HEK293 (cell line): ENCODE data around the gene PRPF6.

Experiments used
- CTCF ChIA-PET: fragments of 350-600 bp; formaldehyde crosslinking; extraction: SDS; loops from one replicate; lab custom pipeline; 2021; ENCODE audit warnings: antibody characterized with exemption; lab: Yijun Ruan, JAX
- POLR2A ChIA-PET: fragments of 300-600 bp; formaldehyde crosslinking; extraction: SDS; loops from one replicate; lab custom pipeline; 2020; ENCODE audit warnings: antibody characterized with exemption, inconsistent platforms; lab: Yijun Ruan, JAX
- H3K27ac ChIP-seq: fragments of 200-500 bp; sonication (Bioruptor generic); 2 replicates; pipeline ENCODE4 v1.5.1; 2014; ENCODE audit warnings: low read depth, low read length, control low read depth, inconsistent platforms; ENCODE audit errors: extremely low read depth
- H3K36me3 ChIP-seq, 2 experiments: fragments of 200-500 bp in 1 of 2; sonication (Bioruptor generic) in 1 of 2; 1 replicate in 1 of 2; 2 replicates in 1 of 2; pipeline ENCODE4 v1.5.1; 2014 to 2017; ENCODE audit warnings: inconsistent platforms in 2 of 2, low read length in 2 of 2; ENCODE audit not compliant: control insufficient read depth in 2 of 2, insufficient read depth in 1 of 2
- H3K4me1 ChIP-seq: fragments of 200-500 bp; sonication (Bioruptor generic); 2 replicates; pipeline ENCODE4 v1.5.1; 2014; ENCODE audit warnings: mild to moderate bottlenecking, low read length, inconsistent platforms; ENCODE audit not compliant: control insufficient read depth, insufficient read depth
- H3K4me3 ChIP-seq: 2 replicates; pipeline ENCODE4 v1.5.1; 2011; ENCODE audit warnings: low read depth, mild to moderate bottlenecking, control low read depth, low read length, moderate library complexity
- H3K9me3 ChIP-seq: fragments of 200-500 bp; sonication (Bioruptor generic); 2 replicates; pipeline ENCODE4 v1.5.1; 2014; ENCODE audit warnings: low read depth, low read length, inconsistent platforms; ENCODE audit not compliant: control insufficient read depth, insufficient read depth
- GLIS1 ChIP-seq: fragments of 450-650 bp; formaldehyde crosslinking; IDR thresholded peaks from 2 replicates; pipeline ENCODE4 v1.5.1; 2016; ENCODE audit warnings: missing biosample characterization, missing genetic modification characterization
- GLIS2 ChIP-seq: fragments of 450-650 bp; formaldehyde crosslinking; IDR thresholded peaks from 2 replicates; pipeline ENCODE4 v1.5.1; 2016; ENCODE audit warnings: missing biosample characterization, missing genetic modification characterization
- KLF17 ChIP-seq: fragments of 450-650 bp; formaldehyde crosslinking; IDR thresholded peaks from 2 replicates; pipeline ENCODE4 v1.5.1; 2016; ENCODE audit warnings: missing biosample characterization, missing genetic modification characterization
- KLF9 ChIP-seq: fragments of 450-650 bp; formaldehyde crosslinking; IDR thresholded peaks from 2 replicates; pipeline ENCODE4 v1.5.1; 2016; ENCODE audit warnings: missing biosample characterization, missing genetic modification characterization, low read depth
- PRDM10 ChIP-seq: fragments of 450-650 bp; formaldehyde crosslinking; IDR thresholded peaks from 2 replicates; pipeline ENCODE4 v1.5.1; 2016; ENCODE audit warnings: missing biosample characterization, missing genetic modification characterization
- SCRT1 ChIP-seq: fragments of 450-650 bp; formaldehyde crosslinking; IDR thresholded peaks from 2 replicates; pipeline ENCODE4 v1.5.1; 2016; ENCODE audit warnings: missing biosample characterization, missing genetic modification characterization, borderline replicate concordance
- SCRT2 ChIP-seq: fragments of 450-650 bp; formaldehyde crosslinking; IDR thresholded peaks from 2 replicates; pipeline ENCODE4 v1.5.1; 2016; ENCODE audit warnings: missing biosample characterization, missing genetic modification characterization
- SP3 ChIP-seq: fragments of 450-650 bp; formaldehyde crosslinking; IDR thresholded peaks from 2 replicates; pipeline ENCODE4 v1.5.1; 2016; ENCODE audit warnings: missing biosample characterization, missing genetic modification characterization
- SP7 ChIP-seq: fragments of 450-650 bp; formaldehyde crosslinking; IDR thresholded peaks from 2 replicates; pipeline ENCODE4 v1.5.1; 2016; ENCODE audit warnings: missing biosample characterization, missing genetic modification characterization
- TSHZ1 ChIP-seq: fragments of 450-650 bp; formaldehyde crosslinking; IDR thresholded peaks from 2 replicates; pipeline ENCODE4 v1.5.1; 2016; ENCODE audit warnings: missing biosample characterization, missing genetic modification characterization, borderline replicate concordance
- ZNF10 ChIP-seq: fragments of 450-650 bp; formaldehyde crosslinking; IDR thresholded peaks from 2 replicates; pipeline ENCODE4 v1.5.1; 2017; ENCODE audit warnings: missing biosample characterization, missing genetic modification characterization
- ZNF169 ChIP-seq: fragments of 450-650 bp; formaldehyde crosslinking; IDR thresholded peaks from 2 replicates; pipeline ENCODE4 v1.5.1; 2016; ENCODE audit warnings: missing biosample characterization, missing genetic modification characterization
- ZNF221 ChIP-seq: fragments of 450-650 bp; formaldehyde crosslinking; IDR thresholded peaks from 2 replicates; pipeline ENCODE4 v1.5.1; 2017; ENCODE audit warnings: missing biosample characterization, missing genetic modification characterization, borderline replicate concordance
- ZNF433 ChIP-seq: fragments of 450-650 bp; formaldehyde crosslinking; IDR thresholded peaks from 2 replicates; pipeline ENCODE4 v1.5.1; 2016; ENCODE audit warnings: missing biosample characterization, missing genetic modification characterization, low read depth
- ZSCAN16 ChIP-seq: fragments of 450-650 bp; formaldehyde crosslinking; IDR thresholded peaks from 2 replicates; pipeline ENCODE4 v1.5.1; 2016; ENCODE audit warnings: missing biosample characterization, missing genetic modification characterization

PRPF6 gene

GRCh38 chr20:64044484-64045247, 63.7 kb downstream of the PRPF6 start (continued):
- TF ChIP-seq TSHZ1 (tag by site-specific recombination) (no peak), SP7 (tag by site-specific recombination) (no peak), ZNF433 (tag by site-specific recombination) (no peak)
- TF ChIP-seq, all 188 proteins: peak for 11

GRCh38 chr20:64045346-64046011, 64.5 kb downstream of the PRPF6 start:
- Histone ChIP-seq H3K9me3 (no peaks in the 10 kb centered on the region), H3K27ac (no peak overlapping the region), H3K36me3 (peaks cover 0 to 5% of the 10 kb centered on the region in 2 experiments; a peak in 1 of 3 replicates), H3K4me1 (peaks cover 6% of the 10 kb centered on the region), H3K4me3 (no peak overlapping the region)
- ChIA-PET CTCF (no interaction called here), POLR2A (no interaction called here)
- TF ChIP-seq PRDM10 (peak; percentile 51; the same call in 1 of the 2 replicates), ZSCAN16 (tag by site-specific recombination) (no peak), SCRT2 (peak; percentile 74), ZNF169 (no peak), SCRT1 (peak; percentile 51; the same call in 1 of the 2 replicates), ZNF221 (tag by site-specific recombination) (no peak), GLIS1 (tag by site-specific recombination) (peak; percentile 90), KLF17 (tag by site-specific recombination) (no peak), SP3 (peak; percentile 50; the same call in 1 of the 2 replicates), ZNF10 (tag by site-specific recombination) (no peak), GLIS2 (tag by site-specific recombination) (peak; percentile 60), KLF9 (tag by site-specific recombination) (no peak)
